Measurements from ENCODE around the gene ERAL1. TPM values are rescaled to one million over a fixed set of nuclear protein-coding genes. Genes with fewer than 3 reads are reported as not detected.

ERAL1 gene
- total and polyA plus RNA-seq, 2 of the 8 experiments (the other 6 are each of a cell fraction or from before 2014, with no cell fraction given), result 67.8 to 122 TPM

GRCh38 chr17:28819582-28819981, 35.2 kb upstream of the ERAL1 start:
- H3K14ac ChIP-seq (ENCODE audit: insufficient read length), result no peak overlapping the region
- H2BK5ac ChIP-seq (ENCODE audit: low read depth, low read length), result no peak overlapping the region
- POLR2A ChIA-PET (ENCODE audit: partially characterized antibody), result interaction anchor here (0.6 kb wide), 2 partner anchors 26 to 130 kb away, joined by 3 read pairs; no protein-coding TSS in a partner anchor
- H2AK5ac ChIP-seq (ENCODE audit: low read depth, low read length), result no peak overlapping the region
- H3K27ac ChIP-seq (ENCODE audit: low read depth, low read length), result no peak overlapping the region
- no peak overlapping the region for H2BK20ac ChIP-seq (ENCODE audit: low read length)
- H3K9ac ChIP-seq (replicated peaks in 1 of 4; ENCODE audit: extremely low read depth in 1 of 4, low read depth in 3 of 4, low read length in 3 of 4), result no peak overlapping the region
- H2BK12ac ChIP-seq (ENCODE audit: low read depth, low read length), result no peak overlapping the region
- H3K27me3 ChIP-seq (replicated peaks in 1 of 4; ENCODE audit: control insufficient read depth in 3 of 4, extremely low read depth in 1 of 4, insufficient read depth in 3 of 4, low read length in 3 of 4), result no peaks in the 10 kb centered on the region
- no peak overlapping the region for H3K4me3 ChIP-seq (ENCODE audit: extremely low read depth in 1 of 4, insufficient read depth in 2 of 4, low read depth in 3 of 4, low read length in 4 of 4)
- H3K4me1 ChIP-seq (replicated peaks in 1 of 4; ENCODE audit: control insufficient read depth in 3 of 4, insufficient read depth in 4 of 4, low read length in 3 of 4), result no peaks in the 10 kb centered on the region; a peak in 1 of 7 replicates
- no peak overlapping the region for H3K4ac ChIP-seq (replicated peaks; ENCODE audit: insufficient read length, low read depth, low read length)
- H3K23ac ChIP-seq (ENCODE audit: insufficient read length), result no peak overlapping the region
- H3K79me2 ChIP-seq (ENCODE audit: control insufficient read depth in 1 of 2, insufficient read depth in 2 of 2, low read length in 2 of 2), result peaks cover 4 to 70% of the 10 kb centered on the region in 2 experiments; a peak in 2 of 4 replicates
- H4K8ac ChIP-seq (ENCODE audit: extremely low read depth, insufficient read depth, low read length), result no peak overlapping the region
- no peaks in the 10 kb centered on the region for H3K36me3 ChIP-seq (ENCODE audit: control insufficient read depth in 2 of 4, insufficient read depth in 4 of 4, low read length in 3 of 4)
- no peaks in the 10 kb centered on the region for H3K9me3 ChIP-seq (ENCODE audit: insufficient read depth in 2 of 2, low read depth in 1 of 2, low read length in 1 of 2)
- H2BK120ac ChIP-seq (replicated peaks; ENCODE audit: low read depth, low read length), result no peak overlapping the region
- no peak overlapping the region for H2BK15ac ChIP-seq (ENCODE audit: low read length)
- CTCF ChIA-PET (ENCODE audit: partially characterized antibody), result interaction anchor here (0.6 to 1.1 kb wide), 3 partner anchors 43 to 60 kb away, joined by 3 read pairs; no protein-coding TSS in a partner anchor
- H3K4me2 ChIP-seq (ENCODE audit: insufficient read depth in 1 of 2, low read depth in 2 of 2, low read length in 2 of 2), result no peak overlapping the region
- H3K79me1 ChIP-seq (ENCODE audit: low read depth, low read length), result no peaks in the 10 kb centered on the region; the same call in 1 of the 2 replicates
- DNase-seq (ENCODE audit: low read depth in 1 of 2, low spot score in 2 of 2) (no peak), FAIRE-seq (peak; percentile 52)
- no peak overlapping the region for H2AFZ ChIP-seq (ENCODE audit: low read length)
- H3K23me2 ChIP-seq (ENCODE audit: low read depth, low read length), result no peaks in the 10 kb centered on the region
- H3K18ac ChIP-seq (ENCODE audit: extremely low read depth, low read length), result no peak overlapping the region
- H4K20me1 ChIP-seq (replicated peaks in 1 of 2; ENCODE audit: control insufficient read depth in 1 of 2, insufficient read depth in 2 of 2, low read length in 2 of 2), result no peaks in the 10 kb centered on the region
- H3K56ac ChIP-seq (replicated peaks; ENCODE audit: insufficient read length, low read depth, low read length), result no peak overlapping the region
- WGBS, 2 experiments (ENCODE audit: extremely low coverage in 1 of 2, insufficient coverage in 1 of 2, insufficient read length in 1 of 2, insufficient replicate concordance in 2 of 2, low coverage in 1 of 2, low lambda C conversion rate in 2 of 2, missing lambda C conversion rate in 1 of 2), result 74% methylated on average over 1 of the region's 1 CpG; no CpG with 5 or more reads in 1 of the 2 experiments
- H4K91ac ChIP-seq (replicated peaks; ENCODE audit: insufficient read length, low read length), result no peak overlapping the region
- no peak overlapping the region for H4K5ac ChIP-seq (ENCODE audit: insufficient read length, low read depth, low read length)
- TF ChIP-seq SP2 (IDR thresholded peaks at IDR 0.05; ENCODE audit: low read length), result no peak
- TF ChIP-seq EZH2 (IDR thresholded peaks at IDR 0.05; ENCODE audit: low read depth, low read length, severe bottlenecking), result no peak
- TF ChIP-seq POLR2AphosphoS5 (IDR thresholded peaks at IDR 0.05; ENCODE audit: low read depth, low read length), result no peak
- TF ChIP-seq EGR1 (IDR thresholded peaks at IDR 0.05; ENCODE audit: borderline replicate concordance, low read depth, low read length), result no peak
- TF ChIP-seq RNF2 (IDR thresholded peaks at IDR 0.05; ENCODE audit: borderline replicate concordance, low read depth, low read length, missing control alignments, poor library complexity, severe bottlenecking), result no peak
- TF ChIP-seq TAF7 (optimal IDR thresholded peaks at IDR 0.05; ENCODE audit: borderline replicate concordance, low read depth, low read length), result no peak
- TF ChIP-seq GABPA (IDR thresholded peaks at IDR 0.05; ENCODE audit: borderline replicate concordance, insufficient read depth, low read length), result no peak
- no peak for TF ChIP-seq BCL11A (IDR thresholded peaks at IDR 0.05; ENCODE audit: low read depth in 2 of 2, low read length in 2 of 2)
- TF ChIP-seq HDAC6 (IDR thresholded peaks at IDR 0.05; ENCODE audit: low read depth, low read length), result no peak
- no peak for TF ChIP-seq KDM1A (IDR thresholded peaks at IDR 0.05; ENCODE audit: borderline replicate concordance, low read length)
- TF ChIP-seq CTCF (IDR thresholded peaks at IDR 0.05; ENCODE audit: control extremely low read depth in 1 of 3, insufficient read depth in 1 of 3, low read depth in 1 of 3, low read length in 3 of 3), result no peak

All from H1 (cell line).